Keratinocyte (primary cell): ENCODE measurements around the gene HABP2.

Source experiments
- CTCF ChIP-seq, 3 experiments: IDR thresholded peaks in 1 of 3; conservative IDR thresholded peaks in 1 of 3; optimal IDR thresholded peaks in 1 of 3; 2 replicates in 2 of 3; 3 replicates in 1 of 3; pipeline versions ENCODE3 to v1.5.1; 2011; ENCODE audit warnings: low read length in 3 of 3, mild to moderate bottlenecking in 3 of 3, moderate library complexity in 2 of 3, control low read depth in 1 of 3, inconsistent platforms in 1 of 3; ENCODE audit not compliant: insufficient read depth in 2 of 3; ENCODE audit errors: extremely low read depth in 1 of 3
- EZH2 ChIP-seq: IDR thresholded peaks from one replicate; pipeline ENCODE4 v1.6.1; 2012; ENCODE audit warnings: inconsistent platforms, mild to moderate bottlenecking, low read length, moderate library complexity

GRCh38 chr10:113516061-113516460 is 36.8 kb upstream of the HABP2 start:
- TF ChIP-seq CTCF (optimal IDR thresholded peaks at IDR 0.05 in 1 of 3, IDR thresholded peaks at IDR 0.05 in 1 of 3, conservative IDR thresholded peaks at IDR 0.05 in 1 of 3; ENCODE audit: extremely low read depth in 1 of 3, insufficient read depth in 2 of 3, low read length in 3 of 3) (no peak), EZH2 (no peak)
